GM21528 (cell line): Measurements from ENCODE around the gene OXER1.

Experiments
- ATAC-seq: cut with Tn5 transposase; IDR thresholded peaks from one replicate; pipeline ENCODE4 v1.9.1; 2021; ENCODE audit warnings: mild to moderate bottlenecking, moderate library complexity; ENCODE audit not compliant: unreplicated experiment, low FRiP score

Gene OXER1

DNA sequence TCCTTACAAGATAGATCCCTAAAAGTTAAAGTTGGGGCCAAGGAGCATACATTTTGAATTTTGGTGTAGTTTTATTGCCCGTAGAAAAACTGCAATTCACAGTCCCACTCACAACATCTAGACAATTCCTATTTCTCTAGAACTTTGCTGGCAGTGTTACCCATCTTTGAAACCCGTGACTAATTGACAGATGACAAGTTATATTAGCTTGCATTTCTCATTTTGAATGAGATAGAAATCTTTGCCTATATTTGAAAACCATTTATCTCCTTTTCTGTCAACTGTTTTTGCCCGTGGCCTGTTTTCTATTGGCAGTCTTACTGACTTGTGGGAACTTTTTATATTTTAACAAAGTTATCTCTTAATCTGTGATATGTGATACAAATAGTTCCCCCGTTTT lies 50.0 kb downstream of the OXER1 start:
- ATAC-seq: no peak

DNA sequence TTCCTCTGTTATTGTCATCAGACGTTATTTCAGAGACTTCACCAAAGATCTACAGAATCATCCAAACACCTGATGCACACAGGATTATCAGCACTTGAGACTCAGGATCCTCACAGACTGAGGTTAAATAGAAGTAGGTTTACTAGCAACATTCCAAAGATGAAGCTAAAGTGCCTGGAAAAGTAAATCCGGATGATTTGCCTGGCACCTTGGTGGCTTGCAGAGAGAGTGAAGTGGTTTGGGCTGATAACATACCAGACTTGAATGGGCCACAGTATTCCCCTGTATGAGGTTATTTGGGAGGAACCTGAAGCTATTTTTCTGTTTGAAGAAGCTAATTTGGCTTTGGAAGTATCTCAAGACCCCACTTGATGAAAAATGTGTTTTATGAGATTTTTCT lies 51.0 kb downstream of the OXER1 start:
- no peak for ATAC-seq
